Prostate gland (tissue), 2 donors: ENCODE data around the gene GHRL.

ENCODE experiments used
- POLR2A ChIP-seq: fragments of 450-650 bp; IDR thresholded peaks from one replicate; pipeline ENCODE4 v1.6.1; 2016; ENCODE audit warnings: antibody characterized with exemption, mild to moderate bottlenecking
- TF ChIP-seq, protein P1 (sequence below), 4 experiments: fragments of 200-600 bp in 2 of 4; fragments of 450-650 bp in 2 of 4; sonication (generic) in 2 of 4; IDR thresholded peaks; 1 replicate in 3 of 4; 2 replicates in 1 of 4; pipeline ENCODE4 v1.5.1; 2016 to 2019; ENCODE audit warnings: antibody characterized with exemption in 4 of 4, mild to moderate bottlenecking in 2 of 4, moderate library complexity in 2 of 4

DNA sequence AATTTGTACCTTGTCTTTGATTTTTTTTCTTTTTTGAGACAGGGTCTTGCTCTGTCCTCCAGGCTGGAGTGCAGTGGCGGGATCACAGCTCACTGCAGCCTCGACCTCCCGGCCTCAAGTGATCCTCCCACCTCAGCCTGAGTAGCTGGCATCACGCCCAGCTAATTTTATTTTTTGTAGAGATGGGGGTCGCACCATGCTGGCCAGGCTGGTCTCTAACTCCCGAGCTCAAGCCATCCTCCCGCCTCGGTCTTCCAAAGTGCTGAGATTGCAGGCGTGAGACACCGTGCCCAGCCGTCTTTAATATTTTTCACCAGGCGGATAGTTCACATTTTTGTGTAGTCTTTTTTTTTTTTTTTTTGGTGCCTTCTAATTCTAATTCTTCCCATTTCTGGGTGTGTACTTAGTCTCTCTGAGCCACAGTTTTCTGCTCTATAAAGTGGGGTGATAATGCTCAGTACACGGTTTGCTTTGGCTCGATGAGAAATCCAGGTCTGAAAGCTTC, 45.0 kb downstream of the GHRL start:
- TF ChIP-seq, protein P1, sequence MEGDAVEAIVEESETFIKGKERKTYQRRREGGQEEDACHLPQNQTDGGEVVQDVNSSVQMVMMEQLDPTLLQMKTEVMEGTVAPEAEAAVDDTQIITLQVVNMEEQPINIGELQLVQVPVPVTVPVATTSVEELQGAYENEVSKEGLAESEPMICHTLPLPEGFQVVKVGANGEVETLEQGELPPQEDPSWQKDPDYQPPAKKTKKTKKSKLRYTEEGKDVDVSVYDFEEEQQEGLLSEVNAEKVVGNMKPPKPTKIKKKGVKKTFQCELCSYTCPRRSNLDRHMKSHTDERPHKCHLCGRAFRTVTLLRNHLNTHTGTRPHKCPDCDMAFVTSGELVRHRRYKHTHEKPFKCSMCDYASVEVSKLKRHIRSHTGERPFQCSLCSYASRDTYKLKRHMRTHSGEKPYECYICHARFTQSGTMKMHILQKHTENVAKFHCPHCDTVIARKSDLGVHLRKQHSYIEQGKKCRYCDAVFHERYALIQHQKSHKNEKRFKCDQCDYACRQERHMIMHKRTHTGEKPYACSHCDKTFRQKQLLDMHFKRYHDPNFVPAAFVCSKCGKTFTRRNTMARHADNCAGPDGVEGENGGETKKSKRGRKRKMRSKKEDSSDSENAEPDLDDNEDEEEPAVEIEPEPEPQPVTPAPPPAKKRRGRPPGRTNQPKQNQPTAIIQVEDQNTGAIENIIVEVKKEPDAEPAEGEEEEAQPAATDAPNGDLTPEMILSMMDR (IDR thresholded peaks at IDR 0.05), result no peak
- TF ChIP-seq POLR2A, result no peak
